KMS-11 (cell line): ENCODE measurements around the gene CHIT1.

ENCODE experiments used
- H2AFZ ChIP-seq: fragments of 200-600 bp; sonication (generic); 2 replicates; pipeline ENCODE4 v1.6.1; 2016; ENCODE audit warnings: antibody characterized with exemption, mixed run types, low read depth
- H3K27ac ChIP-seq: fragments of 200-600 bp; sonication (generic); 2 replicates; pipeline ENCODE4 v1.6.1; 2016; ENCODE audit warnings: mild to moderate bottlenecking, mixed run types
- H3K27me3 ChIP-seq: fragments of 200-600 bp; sonication (generic); 2 replicates; pipeline ENCODE4 v1.6.1; 2017; ENCODE audit warnings: mild to moderate bottlenecking, low read depth, mixed run types, moderate library complexity; ENCODE audit not compliant: insufficient read depth
- H3K36me3 ChIP-seq: fragments of 200-600 bp; sonication (generic); 2 replicates; pipeline ENCODE4 v1.6.1; 2017; ENCODE audit warnings: mild to moderate bottlenecking, mixed run types; ENCODE audit not compliant: insufficient read depth
- H3K4me1 ChIP-seq: fragments of 200-600 bp; sonication (generic); 2 replicates; pipeline ENCODE4 v1.6.1; 2016; ENCODE audit warnings: mild to moderate bottlenecking, low read depth, mixed run types; ENCODE audit not compliant: poor library complexity, severe bottlenecking
- H3K4me2 ChIP-seq: fragments of 200-600 bp; sonication (generic); 2 replicates; pipeline ENCODE4 v1.7.0; 2016; ENCODE audit warnings: mild to moderate bottlenecking, mixed run types
- H3K4me3 ChIP-seq: fragments of 200-600 bp; sonication (generic); IDR thresholded peaks from 2 replicates; pipeline ENCODE4 v1.6.1; 2017; ENCODE audit warnings: low read depth, low read length, mixed read lengths; ENCODE audit not compliant: insufficient read depth
- H3K79me2 ChIP-seq: fragments of 200-600 bp; sonication (generic); 2 replicates; pipeline ENCODE4 v1.6.1; 2016; ENCODE audit warnings: low read depth, mixed run types; ENCODE audit not compliant: insufficient read depth
- H3K9ac ChIP-seq: fragments of 200-600 bp; sonication (generic); 2 replicates; pipeline ENCODE4 v1.6.1; 2016; ENCODE audit warnings: mild to moderate bottlenecking, mixed run types
- H4K20me1 ChIP-seq: fragments of 200-600 bp; sonication (generic); 2 replicates; pipeline ENCODE4 v1.6.1; 2016; ENCODE audit warnings: mild to moderate bottlenecking, mixed run types; ENCODE audit not compliant: insufficient read depth
- TF ChIP-seq, protein P1 (sequence below): fragments of 200-600 bp; sonication (generic); conservative IDR thresholded peaks from 2 replicates; pipeline ENCODE4 v1.6.1; 2017; ENCODE audit warnings: low read depth, mild to moderate bottlenecking, antibody characterized with exemption, low read length, moderate library complexity, mixed read lengths

CHIT1 gene

DNA sequence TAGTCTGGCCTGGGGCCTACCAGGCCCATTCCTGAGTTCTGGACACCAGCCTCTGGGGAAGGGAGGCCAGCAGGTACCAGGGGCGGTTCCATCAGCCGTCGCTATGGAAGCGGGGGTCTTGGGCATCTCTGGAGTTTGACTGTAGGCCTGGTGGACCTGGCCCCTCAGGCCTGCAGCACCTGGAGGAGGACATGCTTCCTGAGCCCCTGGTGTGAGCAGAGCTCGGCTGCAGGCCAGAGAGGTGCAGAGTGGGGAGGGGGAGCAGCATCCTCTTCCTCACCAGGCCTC is 61.6 kb downstream of the CHIT1 start:
- peaks cover 19% of the 10 kb centered on the region for H3K27me3 ChIP-seq
- no peak overlapping the region for H3K27ac ChIP-seq
- no peak overlapping the region for H2AFZ ChIP-seq
- H3K4me3 ChIP-seq: no peak overlapping the region
- H3K4me1 ChIP-seq: no peaks in the 10 kb centered on the region
- TF ChIP-seq, protein P1, sequence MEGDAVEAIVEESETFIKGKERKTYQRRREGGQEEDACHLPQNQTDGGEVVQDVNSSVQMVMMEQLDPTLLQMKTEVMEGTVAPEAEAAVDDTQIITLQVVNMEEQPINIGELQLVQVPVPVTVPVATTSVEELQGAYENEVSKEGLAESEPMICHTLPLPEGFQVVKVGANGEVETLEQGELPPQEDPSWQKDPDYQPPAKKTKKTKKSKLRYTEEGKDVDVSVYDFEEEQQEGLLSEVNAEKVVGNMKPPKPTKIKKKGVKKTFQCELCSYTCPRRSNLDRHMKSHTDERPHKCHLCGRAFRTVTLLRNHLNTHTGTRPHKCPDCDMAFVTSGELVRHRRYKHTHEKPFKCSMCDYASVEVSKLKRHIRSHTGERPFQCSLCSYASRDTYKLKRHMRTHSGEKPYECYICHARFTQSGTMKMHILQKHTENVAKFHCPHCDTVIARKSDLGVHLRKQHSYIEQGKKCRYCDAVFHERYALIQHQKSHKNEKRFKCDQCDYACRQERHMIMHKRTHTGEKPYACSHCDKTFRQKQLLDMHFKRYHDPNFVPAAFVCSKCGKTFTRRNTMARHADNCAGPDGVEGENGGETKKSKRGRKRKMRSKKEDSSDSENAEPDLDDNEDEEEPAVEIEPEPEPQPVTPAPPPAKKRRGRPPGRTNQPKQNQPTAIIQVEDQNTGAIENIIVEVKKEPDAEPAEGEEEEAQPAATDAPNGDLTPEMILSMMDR: no peak
- H4K20me1 ChIP-seq: no peaks in the 10 kb centered on the region
- no peak overlapping the region for H3K9ac ChIP-seq
- no peaks in the 10 kb centered on the region for H3K79me2 ChIP-seq
- H3K36me3 ChIP-seq: no peaks in the 10 kb centered on the region
- H3K4me2 ChIP-seq: no peak overlapping the region

DNA sequence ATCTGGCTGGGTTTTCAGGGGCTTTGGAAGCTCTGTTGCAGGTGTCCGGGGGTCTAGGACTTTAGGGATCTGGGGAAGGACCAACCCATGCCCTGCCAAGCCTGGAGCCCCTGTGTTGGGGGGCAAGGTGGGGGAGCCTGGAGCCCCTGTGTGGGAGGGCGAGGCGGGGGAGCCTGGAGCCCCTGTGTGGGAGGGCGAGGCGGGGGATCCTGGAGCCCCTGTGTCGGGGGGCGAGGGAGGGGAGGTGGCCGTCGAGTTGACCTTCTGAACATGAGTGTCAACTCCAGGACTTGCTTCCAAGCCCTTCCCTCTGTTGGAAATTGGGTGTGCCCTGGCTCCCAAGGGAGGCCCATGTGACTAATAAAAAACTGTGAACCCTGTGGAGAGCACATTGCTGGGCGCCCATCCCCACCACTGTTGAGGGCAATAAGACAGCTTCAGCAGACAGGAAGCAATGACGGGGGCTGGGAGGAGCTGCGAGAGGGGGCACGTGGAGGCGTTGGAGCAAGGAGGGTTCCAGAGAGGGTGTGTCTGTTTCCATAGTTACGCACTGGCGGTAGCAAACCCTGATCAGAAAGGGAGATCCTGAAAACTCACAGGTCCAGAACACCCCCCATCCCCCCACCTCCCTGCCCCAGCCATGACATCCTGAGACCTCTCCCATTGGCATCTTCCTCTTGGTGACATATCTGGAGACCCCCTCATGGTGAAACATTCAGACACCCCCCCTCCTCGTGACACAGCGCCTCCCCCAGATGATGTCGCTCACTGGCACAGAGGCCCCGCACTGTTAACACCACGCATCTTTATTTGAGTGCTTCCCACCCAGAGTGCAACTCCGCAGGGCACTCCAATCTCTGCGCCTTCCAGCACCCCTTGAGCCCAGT is 62.2 kb downstream of the CHIT1 start:
- H3K27ac ChIP-seq: no peak overlapping the region
- H3K27me3 ChIP-seq: peaks cover 19% of the 10 kb centered on the region
- no peak overlapping the region for H3K9ac ChIP-seq
- H3K4me2 ChIP-seq: no peak overlapping the region
- H3K4me1 ChIP-seq: no peaks in the 10 kb centered on the region
- H4K20me1 ChIP-seq: no peaks in the 10 kb centered on the region
- H3K36me3 ChIP-seq: no peaks in the 10 kb centered on the region
- TF ChIP-seq, protein P1: no peak
- H3K4me3 ChIP-seq: no peak overlapping the region
- H3K79me2 ChIP-seq: no peaks in the 10 kb centered on the region
- H2AFZ ChIP-seq: no peak overlapping the region

DNA sequence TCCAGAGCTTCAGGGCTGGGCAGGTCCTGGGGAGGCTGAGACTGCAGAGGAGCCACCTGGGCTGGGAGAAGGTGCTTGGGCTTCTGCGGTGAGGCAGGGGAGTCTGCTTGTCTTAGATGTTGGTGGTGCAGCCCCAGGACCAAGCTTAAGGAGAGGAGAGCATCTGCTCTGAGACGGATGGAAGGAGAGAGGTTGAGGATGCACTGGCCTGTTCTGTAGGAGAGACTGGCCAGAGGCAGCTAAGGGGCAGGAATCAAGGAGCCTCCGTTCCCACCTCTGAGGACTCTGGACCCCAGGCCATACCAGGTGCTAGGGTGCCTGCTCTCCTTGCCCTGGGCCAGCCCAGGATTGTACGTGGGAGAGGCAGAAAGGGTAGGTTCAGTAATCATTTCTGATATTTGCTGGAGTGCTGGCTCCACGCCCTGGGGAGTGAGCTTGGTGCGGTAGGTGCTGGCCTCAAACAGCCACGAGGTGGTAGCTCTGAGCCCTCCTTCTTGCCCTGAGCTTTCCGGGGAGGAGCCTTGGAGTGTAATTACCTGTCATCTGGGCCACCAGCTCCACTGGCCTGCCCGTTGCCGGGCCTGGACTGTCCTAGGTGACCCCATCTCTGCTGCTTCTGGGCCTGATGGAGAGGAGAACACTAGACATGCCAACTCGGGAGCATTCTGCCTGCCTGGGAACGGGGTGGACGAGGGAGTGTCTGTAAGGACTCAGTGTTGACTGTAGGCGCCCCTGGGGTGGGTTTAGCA is 63.1 kb downstream of the CHIT1 start:
- Histone ChIP-seq H3K27me3 (peaks cover 19% of the 10 kb centered on the region), H2AFZ (no peak overlapping the region), H3K79me2 (no peaks in the 10 kb centered on the region), H3K36me3 (no peaks in the 10 kb centered on the region), H4K20me1 (no peaks in the 10 kb centered on the region), H3K9ac (no peak overlapping the region), H3K27ac (no peak overlapping the region), H3K4me1 (no peaks in the 10 kb centered on the region), H3K4me3 (no peak overlapping the region), H3K4me2 (no peak overlapping the region)
- TF ChIP-seq, protein P1: no peak
